IPS DF 6.9 (cell line): ENCODE data around the gene SLC66A2.

ENCODE experiments used
- DNase-seq: peaks from one replicate; pipeline ENCODE4 v3.0.0-alpha.2; 2013; ENCODE audit warnings: low read depth, low spot score
- H3K27ac ChIP-seq: one replicate; pipeline ENCODE4 v1.5.1; 2013; ENCODE audit warnings: low read length, control low read depth
- H3K27me3 ChIP-seq: 2 replicates; pipeline ENCODE4 v1.6.1; 2013; ENCODE audit warnings: mild to moderate bottlenecking, low read length; ENCODE audit not compliant: control insufficient read depth, insufficient read depth
- H3K36me3 ChIP-seq: 2 replicates; pipeline ENCODE4 v1.6.1; 2013; ENCODE audit warnings: low read length; ENCODE audit not compliant: control insufficient read depth, insufficient read depth
- H3K4me1 ChIP-seq: 2 replicates; pipeline ENCODE4 v1.6.1; 2013; ENCODE audit warnings: low read length; ENCODE audit not compliant: control insufficient read depth, insufficient read depth
- H3K4me3 ChIP-seq: 2 replicates; pipeline ENCODE4 v1.5.1; 2013; ENCODE audit warnings: mild to moderate bottlenecking, low read length
- H3K9me3 ChIP-seq: 2 replicates; pipeline ENCODE4 v1.6.1; 2013; ENCODE audit warnings: low read length, inconsistent platforms; ENCODE audit not compliant: control insufficient read depth, insufficient read depth
- WGBS: extraction: QIAGEN DNeasy Blood & Tissue Kit; methylation state at CpG from one replicate; pipeline ENCODE4 v1.1.7; 2013; ENCODE audit warnings: mixed read lengths, missing lambda C conversion rate; ENCODE audit not compliant: insufficient read length, insufficient coverage; 5-methylcytosine and 5-hydroxymethylcytosine counted together

The SLC66A2 gene

DNA sequence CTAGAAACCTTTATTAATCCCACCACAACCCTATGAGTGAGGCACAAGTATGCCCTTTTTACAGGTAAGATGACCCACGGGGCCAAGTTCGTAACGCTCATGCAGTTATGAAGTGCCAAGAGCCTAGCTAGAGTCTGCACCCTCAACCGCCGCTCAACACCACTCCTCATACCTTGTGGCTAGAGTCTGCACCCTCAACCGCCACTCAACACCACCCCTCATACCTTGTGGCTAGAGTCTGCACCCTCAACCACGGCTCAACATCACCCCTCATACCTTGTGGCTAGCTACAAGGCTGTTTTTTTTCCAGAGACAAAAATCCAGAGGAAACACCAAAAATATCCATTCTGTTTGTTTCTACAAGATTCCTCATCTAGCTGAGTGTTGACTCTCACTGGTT is 32.3 kb upstream of the SLC66A2 start:
- WGBS = no CpG with 5 or more reads among the region's 7 CpGs
- Histone ChIP-seq H3K36me3 (peaks cover 6% of the 10 kb centered on the region; the same call in 1 of the 2 replicates), H3K27me3 (no peaks in the 10 kb centered on the region), H3K4me3 (no peak overlapping the region), H3K27ac (no peak overlapping the region), H3K9me3 (no peaks in the 10 kb centered on the region), H3K4me1 (no peaks in the 10 kb centered on the region)
- no peak for DNase-seq

- Histone ChIP-seq H3K36me3 (peaks cover 6% of the 10 kb centered on the region; the same call in 1 of the 2 replicates), H3K9me3 (no peaks in the 10 kb centered on the region), H3K4me1 (no peaks in the 10 kb centered on the region), H3K4me3 (no peak overlapping the region), H3K27me3 (no peaks in the 10 kb centered on the region), H3K27ac (no peak overlapping the region)
- WGBS = no CpG with 5 or more reads among the region's 4 CpGs
- DNase-seq = no peak
Observed at GRCh38 chr18:79983253-79983652, 31.8 kb upstream of the SLC66A2 start.

GRCh38 chr18:79982736-79983135 is 31.3 kb upstream of the SLC66A2 start:
- Histone ChIP-seq H3K36me3 (peaks cover 6% of the 10 kb centered on the region; the same call in 1 of the 2 replicates), H3K27me3 (no peaks in the 10 kb centered on the region), H3K4me1 (no peaks in the 10 kb centered on the region), H3K27ac (no peak overlapping the region), H3K4me3 (no peak overlapping the region), H3K9me3 (no peaks in the 10 kb centered on the region)
- DNase-seq = no peak
- no CpG with 5 or more reads among the region's 6 CpGs for WGBS

DNA sequence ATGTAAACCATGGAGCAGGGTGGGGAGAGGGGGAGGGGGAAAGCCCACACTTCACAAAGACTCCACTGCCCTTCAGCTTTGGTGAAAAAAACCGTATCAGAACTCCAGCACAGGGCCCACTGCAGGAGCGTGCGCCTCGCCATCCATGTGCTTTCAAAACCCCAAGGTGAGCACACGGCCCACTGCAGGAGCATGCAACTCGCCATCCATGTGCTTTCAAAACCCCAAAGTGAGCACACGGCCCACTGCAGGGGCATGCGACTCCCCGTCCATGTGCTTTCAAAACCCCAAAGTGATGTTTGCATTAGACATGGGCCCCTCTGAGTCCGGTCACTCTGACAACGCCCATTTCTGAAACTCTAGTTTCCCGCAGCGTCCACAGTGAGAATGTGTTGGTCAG is 29.1 kb upstream of the SLC66A2 start:
- Histone ChIP-seq H3K9me3 (no peaks in the 10 kb centered on the region), H3K4me3 (no peak overlapping the region), H3K4me1 (no peaks in the 10 kb centered on the region; the same call in 1 of the 2 replicates), H3K27ac (no peak overlapping the region), H3K27me3 (no peaks in the 10 kb centered on the region), H3K36me3 (peaks cover 11% of the 10 kb centered on the region)
- DNase-seq = no peak
- WGBS = no CpG with 5 or more reads among the region's 13 CpGs

DNA sequence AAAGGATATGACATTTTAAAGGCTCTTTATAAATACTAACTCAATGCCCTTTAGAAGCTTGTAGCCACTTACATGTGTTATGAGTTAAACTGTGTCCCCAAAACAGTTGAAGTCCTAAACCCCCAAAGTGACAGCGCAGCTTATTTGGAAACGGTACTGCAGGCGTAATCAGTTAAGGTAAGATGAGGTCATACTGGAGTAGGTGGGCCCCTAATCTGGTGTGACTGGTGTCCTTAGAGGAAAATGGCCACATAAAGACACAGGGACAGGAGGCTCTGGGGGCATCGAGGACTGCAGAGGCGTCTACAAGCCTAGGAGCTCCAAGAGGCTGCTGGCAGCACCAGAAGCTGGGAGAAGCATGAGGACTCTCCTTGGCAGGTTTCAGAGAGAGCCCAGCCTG is 28.4 kb upstream of the SLC66A2 start:
- no peaks in the 10 kb centered on the region for H3K27me3 ChIP-seq
- no CpG with 5 or more reads among the region's 5 CpGs for WGBS
- H3K9me3 ChIP-seq = no peaks in the 10 kb centered on the region
- no peak overlapping the region for H3K27ac ChIP-seq
- DNase-seq = no peak
- no peaks in the 10 kb centered on the region; the same call in 1 of the 2 replicates for H3K4me1 ChIP-seq
- peaks cover 11% of the 10 kb centered on the region for H3K36me3 ChIP-seq
- no peak overlapping the region for H3K4me3 ChIP-seq

DNA sequence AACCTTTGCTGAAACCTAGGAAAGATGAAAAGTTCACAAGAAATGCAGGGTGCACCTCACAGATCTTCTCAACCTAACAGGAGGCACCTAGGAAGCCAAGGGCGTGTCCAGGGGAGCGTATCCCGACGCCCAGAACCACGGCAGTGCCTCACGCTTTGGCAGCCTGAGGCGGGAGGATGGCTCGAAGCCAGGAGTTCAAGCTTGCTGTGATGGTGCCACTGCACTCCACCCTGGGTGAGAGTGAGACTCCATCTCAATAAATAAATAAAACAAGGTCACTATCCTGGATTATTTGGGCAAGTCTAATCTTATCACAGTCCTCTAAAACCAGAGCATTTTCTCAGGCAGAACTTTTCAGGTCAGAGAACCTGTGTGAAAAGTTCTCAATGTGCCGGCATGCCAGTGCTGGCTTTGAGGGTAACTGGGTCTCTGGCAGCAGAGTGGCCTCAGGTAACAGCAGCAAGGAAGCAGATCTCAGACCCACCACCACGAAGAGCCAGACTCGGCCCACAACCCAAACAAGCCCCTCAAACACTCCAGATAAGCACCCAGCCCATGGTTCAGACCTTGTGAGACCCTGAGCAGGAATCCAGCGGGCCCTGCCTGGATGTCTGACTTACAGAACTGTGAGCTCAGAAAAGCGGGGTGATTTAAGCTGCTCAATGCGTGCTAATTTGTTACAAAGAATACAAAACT is 24.7 kb upstream of the SLC66A2 start:
- Histone ChIP-seq H3K27me3 (no peaks in the 10 kb centered on the region), H3K36me3 (peaks cover 27% of the 10 kb centered on the region), H3K4me3 (no peak overlapping the region), H3K4me1 (no peaks in the 10 kb centered on the region; the same call in 1 of the 2 replicates), H3K9me3 (no peaks in the 10 kb centered on the region), H3K27ac (no peak overlapping the region)
- WGBS = no CpG with 5 or more reads among the region's 14 CpGs
- no peak for DNase-seq

GRCh38 chr18:79975043-79975442 is 23.6 kb upstream of the SLC66A2 start:
- DNase-seq = no peak
- H3K4me1 ChIP-seq = no peaks in the 10 kb centered on the region; the same call in 1 of the 2 replicates
- no peak overlapping the region for H3K4me3 ChIP-seq
- peaks cover 27% of the 10 kb centered on the region for H3K36me3 ChIP-seq
- no CpG with 5 or more reads among the region's 4 CpGs for WGBS
- no peak overlapping the region for H3K27ac ChIP-seq
- no peaks in the 10 kb centered on the region for H3K27me3 ChIP-seq
- no peaks in the 10 kb centered on the region for H3K9me3 ChIP-seq

GRCh38 chr18:79974025-79974654 is 22.7 kb upstream of the SLC66A2 start:
- no peaks in the 10 kb centered on the region; the same call in 1 of the 2 replicates for H3K4me1 ChIP-seq
- H3K36me3 ChIP-seq = peaks cover 24% of the 10 kb centered on the region
- no CpG with 5 or more reads among the region's 4 CpGs for WGBS
- no peak overlapping the region for H3K27ac ChIP-seq
- H3K4me3 ChIP-seq = no peak overlapping the region
- DNase-seq = no peak
- no peaks in the 10 kb centered on the region for H3K9me3 ChIP-seq
- no peaks in the 10 kb centered on the region for H3K27me3 ChIP-seq

GRCh38 chr18:79973517-79973916 is 22.1 kb upstream of the SLC66A2 start:
- H3K27ac ChIP-seq = no peak overlapping the region
- no peaks in the 10 kb centered on the region; the same call in 1 of the 2 replicates for H3K4me1 ChIP-seq
- H3K4me3 ChIP-seq = no peak overlapping the region
- WGBS = no CpG with 5 or more reads among the region's 16 CpGs
- H3K27me3 ChIP-seq = no peaks in the 10 kb centered on the region
- no peak for DNase-seq
- H3K9me3 ChIP-seq = no peaks in the 10 kb centered on the region
- peaks cover 23% of the 10 kb centered on the region for H3K36me3 ChIP-seq

DNA sequence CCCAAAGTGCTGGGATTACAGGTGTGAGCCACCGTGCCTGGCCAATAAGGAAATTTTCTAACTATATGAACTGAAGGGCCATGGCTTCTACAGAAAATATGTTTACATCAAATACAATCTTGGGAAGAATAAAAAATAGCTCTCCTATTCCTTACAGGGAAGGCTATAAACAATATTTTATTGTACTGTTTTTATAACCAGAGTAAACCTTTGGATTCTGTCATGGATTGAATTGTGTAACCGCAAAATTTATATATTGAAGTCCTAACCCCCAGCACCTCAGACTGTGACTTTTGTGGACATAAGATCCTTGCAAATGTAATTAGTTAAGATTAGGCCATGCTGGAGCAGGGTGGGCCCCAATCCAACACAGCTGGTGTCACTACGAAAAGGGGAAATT is 21.3 kb upstream of the SLC66A2 start:
- no CpG with 5 or more reads among the region's 3 CpGs for WGBS
- no peak for DNase-seq
- H3K36me3 ChIP-seq = peaks cover 23% of the 10 kb centered on the region
- H3K27ac ChIP-seq = no peak overlapping the region
- H3K4me1 ChIP-seq = no peaks in the 10 kb centered on the region; the same call in 1 of the 2 replicates
- no peak overlapping the region for H3K4me3 ChIP-seq
- no peaks in the 10 kb centered on the region for H3K27me3 ChIP-seq
- H3K9me3 ChIP-seq = no peaks in the 10 kb centered on the region
